Measurements from ENCODE around the gene OLIG3. TPM values are rescaled to one million over a fixed set of nuclear protein-coding genes. Genes with fewer than 3 reads are reported as not detected.

Gene OLIG3
- total RNA-seq, 4 donors from 2014 or later = not detected

DNA sequence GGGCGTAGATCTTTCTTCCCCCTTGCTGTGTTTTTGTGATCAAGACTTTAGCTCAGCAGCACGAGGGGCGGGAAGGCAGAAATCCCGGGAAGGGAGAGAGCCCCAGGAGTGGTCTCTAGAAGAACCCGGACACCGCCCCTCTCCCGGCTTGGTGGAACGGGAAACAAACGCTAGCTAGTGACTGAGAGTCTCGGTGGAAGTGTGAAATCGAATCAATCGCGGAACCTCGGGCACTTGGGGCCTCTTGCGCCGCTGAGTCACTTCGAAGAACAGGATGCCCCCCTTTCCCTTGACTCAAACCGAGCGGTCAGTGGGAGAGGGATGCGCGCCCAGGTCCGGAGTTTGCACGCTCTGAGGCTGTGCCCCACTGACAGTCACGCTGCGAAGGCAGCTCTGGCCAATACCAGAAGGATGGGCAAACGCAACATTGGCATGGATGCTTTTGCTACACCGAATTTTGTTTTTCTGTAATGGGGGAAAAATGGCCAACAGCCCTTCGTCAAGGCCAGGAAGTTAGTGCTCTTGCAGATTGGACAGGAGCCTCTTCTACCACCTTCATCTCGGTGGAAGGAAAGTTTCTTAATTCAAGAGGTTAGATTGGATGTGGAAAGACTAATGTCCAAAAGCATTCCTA is 1.6 kb upstream of the OLIG3 start:
- TF ChIP-seq, protein P1, sequence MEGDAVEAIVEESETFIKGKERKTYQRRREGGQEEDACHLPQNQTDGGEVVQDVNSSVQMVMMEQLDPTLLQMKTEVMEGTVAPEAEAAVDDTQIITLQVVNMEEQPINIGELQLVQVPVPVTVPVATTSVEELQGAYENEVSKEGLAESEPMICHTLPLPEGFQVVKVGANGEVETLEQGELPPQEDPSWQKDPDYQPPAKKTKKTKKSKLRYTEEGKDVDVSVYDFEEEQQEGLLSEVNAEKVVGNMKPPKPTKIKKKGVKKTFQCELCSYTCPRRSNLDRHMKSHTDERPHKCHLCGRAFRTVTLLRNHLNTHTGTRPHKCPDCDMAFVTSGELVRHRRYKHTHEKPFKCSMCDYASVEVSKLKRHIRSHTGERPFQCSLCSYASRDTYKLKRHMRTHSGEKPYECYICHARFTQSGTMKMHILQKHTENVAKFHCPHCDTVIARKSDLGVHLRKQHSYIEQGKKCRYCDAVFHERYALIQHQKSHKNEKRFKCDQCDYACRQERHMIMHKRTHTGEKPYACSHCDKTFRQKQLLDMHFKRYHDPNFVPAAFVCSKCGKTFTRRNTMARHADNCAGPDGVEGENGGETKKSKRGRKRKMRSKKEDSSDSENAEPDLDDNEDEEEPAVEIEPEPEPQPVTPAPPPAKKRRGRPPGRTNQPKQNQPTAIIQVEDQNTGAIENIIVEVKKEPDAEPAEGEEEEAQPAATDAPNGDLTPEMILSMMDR (IDR thresholded peaks at IDR 0.05) = no peak
- no peak for TF ChIP-seq POLR2A (IDR thresholded peaks at IDR 0.05)
- TF ChIP-seq POLR2AphosphoS5 (IDR thresholded peaks at IDR 0.05) = no peak
- no peak for TF ChIP-seq EP300 (IDR thresholded peaks at IDR 0.05; ENCODE audit: low read depth)
- Histone ChIP-seq H3K9me3 (no peaks in the 10 kb centered on the region), H3K27me3 (peaks cover 100% of the 10 kb centered on the region), H3K4me3 (no peak overlapping the region), H3K4me1 (peaks cover 9 to 46% (median 25%) of the 10 kb centered on the region in 4 donors), H3K36me3 (no peaks in the 10 kb centered on the region), H3K27ac (no peak overlapping the region)
- DNase-seq = no peak
- in situ Hi-C loops (cut with MboI; ENCODE audit: low pct_ligation_motif_present in 1 of 4, low pct_unique_long_range_greater_than_20kb in 1 of 4, low sequenced_read_pairs in 3 of 4) (no loop called here), intact Hi-C loops (cut with DNase I; ENCODE audit: low total_unique reads) (no loop called here)
- 6 to 19% methylated on average over 2 to 29 of the region's 29 CpGs for WGBS, 2 donors (ENCODE audit: low coverage in 1 of 2)

DNA sequence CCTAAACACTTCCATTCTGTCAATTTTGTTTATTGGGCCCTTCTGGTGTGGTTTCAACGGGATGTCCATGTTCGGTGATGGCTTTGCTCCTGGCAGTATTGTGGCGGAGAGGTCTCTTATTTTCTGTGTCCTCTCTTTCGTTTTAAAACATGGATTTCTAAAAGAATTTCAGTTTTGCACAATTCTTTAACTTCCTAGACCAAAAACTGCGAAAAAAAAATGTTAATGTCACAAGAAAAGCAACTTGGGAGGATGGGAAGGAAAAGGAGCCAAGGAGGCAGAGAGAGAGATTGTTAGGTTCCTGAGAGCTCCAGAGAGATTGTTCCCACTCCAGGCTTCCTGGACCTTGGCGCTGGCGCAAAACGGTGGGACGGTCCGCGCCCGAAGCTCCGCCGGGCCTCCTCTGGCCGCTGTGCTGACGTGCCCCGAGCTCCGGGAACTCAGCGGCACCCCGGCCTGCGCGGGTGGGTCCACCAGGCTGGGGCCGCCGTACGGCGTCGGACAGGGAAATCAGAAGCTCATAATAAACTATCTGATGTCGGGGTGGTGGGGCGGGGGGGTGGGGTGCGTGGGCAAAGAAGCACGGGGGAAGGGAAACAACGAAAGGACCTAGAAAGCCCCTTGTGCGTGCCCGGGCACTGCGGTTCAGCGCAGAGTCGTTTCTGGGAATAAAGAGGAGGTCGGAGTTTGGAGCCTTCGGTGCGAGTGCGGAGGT is 951 bp upstream of the OLIG3 start:
- Histone ChIP-seq H3K4me3 (no peak overlapping the region), H3K4me1 (peaks cover 9 to 46% (median 25%) of the 10 kb centered on the region in 4 donors), H3K27me3 (peaks cover 100% of the 10 kb centered on the region), H3K36me3 (no peaks in the 10 kb centered on the region), H3K27ac (no peak overlapping the region), H3K9me3 (no peaks in the 10 kb centered on the region)
- 17 to 19% methylated on average over 5 to 41 of the region's 41 CpGs for WGBS, 2 donors (ENCODE audit: low coverage in 1 of 2)
- DNase-seq = no peak
- in situ Hi-C loops (cut with MboI; ENCODE audit: low pct_ligation_motif_present in 1 of 4, low pct_unique_long_range_greater_than_20kb in 1 of 4, low sequenced_read_pairs in 3 of 4) (no loop called here), intact Hi-C loops (cut with DNase I; ENCODE audit: low total_unique reads) (no loop called here)
- TF ChIP-seq POLR2AphosphoS5 (IDR thresholded peaks at IDR 0.05) = no peak
- no peak for TF ChIP-seq EP300 (IDR thresholded peaks at IDR 0.05; ENCODE audit: low read depth)
- TF ChIP-seq, protein P1 (IDR thresholded peaks at IDR 0.05) = no peak
- no peak for TF ChIP-seq POLR2A (IDR thresholded peaks at IDR 0.05)

GRCh38 chr6:137493218-137494038 is 766 bp downstream of the OLIG3 start:
- 14% methylated on average over 56 of the region's 77 CpGs; no CpG with 5 or more reads in 1 of the 2 donors for WGBS, 2 donors (ENCODE audit: low coverage in 1 of 2)
- DNase-seq = no peak
- peaks cover 9 to 59% (median 31%) of the 10 kb centered on the region in 4 donors for H3K4me1 ChIP-seq

More at GRCh38 chr6:137493218-137494038, 766 bp downstream of the OLIG3 start:
- in situ Hi-C loops (cut with MboI; ENCODE audit: low pct_ligation_motif_present in 1 of 4, low pct_unique_long_range_greater_than_20kb in 1 of 4, low sequenced_read_pairs in 3 of 4) = no loop called here
- intact Hi-C loops (cut with DNase I; ENCODE audit: low total_unique reads) = no loop called here
- Histone ChIP-seq H3K27me3 (peaks cover 100% of the 10 kb centered on the region), H3K4me3 (peak overlapping the region in 1 of 4 donors; percentile 10), H3K27ac (no peak overlapping the region), H3K36me3 (no peaks in the 10 kb centered on the region), H3K9me3 (no peaks in the 10 kb centered on the region)
- TF ChIP-seq EP300 (IDR thresholded peaks at IDR 0.05; ENCODE audit: low read depth) = no peak
- TF ChIP-seq POLR2A (IDR thresholded peaks at IDR 0.05) = no peak
- TF ChIP-seq, protein P1 (IDR thresholded peaks at IDR 0.05) = no peak
- TF ChIP-seq POLR2AphosphoS5 (IDR thresholded peaks at IDR 0.05) = peak in 1 of 3 donors; percentile 55
